Prostate gland (tissue), 2 donors: ENCODE data around the gene MMP23B. TPM values are rescaled to one million over a fixed set of nuclear protein-coding genes. Genes with fewer than 3 reads are reported as not detected.

Experiments
- DNase-seq: peaks from one replicate; pipeline ENCODE4 v3.0.0-alpha.2; 2019; ENCODE audit warnings: low spot score
- H3K27ac ChIP-seq, 2 donors: fragments of 200-600 bp; sonication (generic); 2 replicates each; pipeline ENCODE4 v1.5.1; 2017 to 2019
- H3K27me3 ChIP-seq: fragments of 200-600 bp; sonication (generic); replicated peaks from 2 replicates; pipeline ENCODE4 v1.5.1; 2019; ENCODE audit not compliant: insufficient read depth
- H3K36me3 ChIP-seq, 2 donors: fragments of 200-600 bp; sonication (generic); 1 replicate in 1 of 2; 2 replicates in 1 of 2; pipeline versions ENCODE4 v1.5.1 to v1.8.1; 2017 to 2019
- H3K4me1 ChIP-seq: fragments of 200-600 bp; sonication (generic); replicated peaks from 2 replicates; pipeline ENCODE4 v1.5.1; 2019
- H3K4me3 ChIP-seq, 2 donors: fragments of 200-600 bp; sonication (generic); 2 replicates each; pipeline ENCODE4 v1.5.1; 2017 to 2019
- H3K9me3 ChIP-seq: fragments of 200-600 bp; sonication (generic); 2 replicates; pipeline ENCODE4 v1.5.1; 2017
- POLR2A ChIP-seq: fragments of 450-650 bp; IDR thresholded peaks from one replicate; pipeline ENCODE4 v1.6.1; 2016; ENCODE audit warnings: antibody characterized with exemption, mild to moderate bottlenecking
- POLR2AphosphoS5 ChIP-seq: sonication (generic); formaldehyde crosslinking; IDR thresholded peaks from one replicate; pipeline ENCODE4 v1.6.1; 2017; ENCODE audit warnings: antibody characterized with exemption
- WGBS: methylation state at CpG from one replicate; pipeline ENCODE4 v1.1.5; 2018; 5-methylcytosine and 5-hydroxymethylcytosine counted together
- intact Hi-C: fragments of 100-400 bp; cut with DNase I; formaldehyde crosslinking; loops from one replicate; pipeline ENCODE4 v1.14.2; 2022
- total RNA-seq, 2 donors: library from RNA; depleted of rRNA; stranded (reverse); fragments of >200 nt; gene quantifications; one replicate each; pipeline ENCODE4 v1.1.0, GENCODE V29; 2016
- TF ChIP-seq, protein P1 (sequence below), 4 experiments: fragments of 200-600 bp in 2 of 4; fragments of 450-650 bp in 2 of 4; sonication (generic) in 2 of 4; IDR thresholded peaks; 1 replicate in 3 of 4; 2 replicates in 1 of 4; pipeline ENCODE4 v1.5.1; 2016 to 2019; ENCODE audit warnings: antibody characterized with exemption in 4 of 4, mild to moderate bottlenecking in 2 of 4, moderate library complexity in 2 of 4

MMP23B gene
- total RNA-seq, 2 donors from 2014 or later: 4.4 to 55.4 TPM

DNA sequence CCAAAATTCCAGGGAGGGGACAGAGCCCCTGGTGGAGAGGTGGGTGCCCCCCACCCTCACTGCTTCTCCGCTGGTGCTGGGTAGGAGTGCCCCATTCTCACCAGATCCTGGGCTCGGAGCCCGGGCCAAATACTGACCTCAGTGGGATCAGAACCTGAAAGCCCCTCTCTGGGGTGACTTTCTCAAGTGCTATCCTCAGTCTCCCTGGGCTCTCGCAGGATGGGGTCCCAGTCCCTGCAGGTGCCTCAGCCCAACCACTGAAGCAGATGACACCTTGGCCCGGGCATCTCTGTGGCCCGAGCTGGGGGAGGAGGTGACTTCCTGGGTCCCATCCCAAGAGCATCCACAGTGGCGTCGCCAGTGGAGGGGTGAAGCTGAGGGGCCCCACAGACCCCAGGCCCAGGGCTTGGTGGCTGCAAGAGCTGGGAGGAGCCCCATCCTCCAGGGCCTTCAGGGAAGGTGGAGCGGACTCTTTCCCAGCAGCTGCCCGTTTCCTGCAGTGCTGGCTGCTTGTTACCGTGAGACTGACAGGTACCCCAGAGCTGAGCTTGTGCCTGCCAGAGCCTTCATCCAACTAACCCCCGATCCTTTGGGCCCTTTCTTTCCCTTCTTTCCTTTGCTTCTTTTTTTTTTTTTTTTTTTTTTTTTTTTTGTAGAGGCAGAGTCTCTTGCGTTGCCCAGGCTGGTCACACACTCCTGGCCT lies 28.2 kb upstream of the MMP23B start:
- H3K9me3 ChIP-seq: no peaks in the 10 kb centered on the region
- H3K36me3 ChIP-seq: no peaks in the 10 kb centered on the region
- intact Hi-C loops: no loop called here
- no peaks in the 10 kb centered on the region for H3K4me1 ChIP-seq
- H3K27me3 ChIP-seq: peaks cover 6% of the 10 kb centered on the region
- H3K27ac ChIP-seq: no peak overlapping the region
- TF ChIP-seq, protein P1, sequence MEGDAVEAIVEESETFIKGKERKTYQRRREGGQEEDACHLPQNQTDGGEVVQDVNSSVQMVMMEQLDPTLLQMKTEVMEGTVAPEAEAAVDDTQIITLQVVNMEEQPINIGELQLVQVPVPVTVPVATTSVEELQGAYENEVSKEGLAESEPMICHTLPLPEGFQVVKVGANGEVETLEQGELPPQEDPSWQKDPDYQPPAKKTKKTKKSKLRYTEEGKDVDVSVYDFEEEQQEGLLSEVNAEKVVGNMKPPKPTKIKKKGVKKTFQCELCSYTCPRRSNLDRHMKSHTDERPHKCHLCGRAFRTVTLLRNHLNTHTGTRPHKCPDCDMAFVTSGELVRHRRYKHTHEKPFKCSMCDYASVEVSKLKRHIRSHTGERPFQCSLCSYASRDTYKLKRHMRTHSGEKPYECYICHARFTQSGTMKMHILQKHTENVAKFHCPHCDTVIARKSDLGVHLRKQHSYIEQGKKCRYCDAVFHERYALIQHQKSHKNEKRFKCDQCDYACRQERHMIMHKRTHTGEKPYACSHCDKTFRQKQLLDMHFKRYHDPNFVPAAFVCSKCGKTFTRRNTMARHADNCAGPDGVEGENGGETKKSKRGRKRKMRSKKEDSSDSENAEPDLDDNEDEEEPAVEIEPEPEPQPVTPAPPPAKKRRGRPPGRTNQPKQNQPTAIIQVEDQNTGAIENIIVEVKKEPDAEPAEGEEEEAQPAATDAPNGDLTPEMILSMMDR (IDR thresholded peaks at IDR 0.05): no peak
- TF ChIP-seq POLR2A (no peak), POLR2AphosphoS5 (no peak)
- H3K4me3 ChIP-seq: no peak overlapping the region
- DNase-seq: no peak
- WGBS: 71% methylated on average over 13 of the region's 13 CpGs

GRCh38 chr1:1604374-1605033 lies 27.5 kb upstream of the MMP23B start:
- Histone ChIP-seq H3K4me3 (no peak overlapping the region), H3K27me3 (peaks cover 5% of the 10 kb centered on the region), H3K36me3 (no peaks in the 10 kb centered on the region), H3K27ac (no peak overlapping the region), H3K9me3 (no peaks in the 10 kb centered on the region), H3K4me1 (no peaks in the 10 kb centered on the region)
- TF ChIP-seq POLR2AphosphoS5 (no peak), POLR2A (no peak)
- TF ChIP-seq, protein P1 (IDR thresholded peaks at IDR 0.05): no peak
- intact Hi-C loops: no loop called here
- WGBS: 79% methylated on average over 15 of the region's 15 CpGs
- no peak for DNase-seq

GRCh38 chr1:1605034-1605591 lies 26.9 kb upstream of the MMP23B start:
- intact Hi-C loops: no loop called here
- no peak for DNase-seq
- Histone ChIP-seq H3K4me1 (no peaks in the 10 kb centered on the region), H3K4me3 (no peak overlapping the region), H3K9me3 (no peaks in the 10 kb centered on the region), H3K36me3 (no peaks in the 10 kb centered on the region), H3K27ac (no peak overlapping the region), H3K27me3 (peaks cover 5% of the 10 kb centered on the region)
- TF ChIP-seq, protein P1 (IDR thresholded peaks at IDR 0.05): no peak
- no peak for TF ChIP-seq POLR2A
- TF ChIP-seq POLR2AphosphoS5: no peak
- WGBS: 71% methylated on average over 14 of the region's 14 CpGs

GRCh38 chr1:1605724-1606123 lies 26.2 kb upstream of the MMP23B start:
- WGBS: 87% methylated on average over 17 of the region's 17 CpGs
- Histone ChIP-seq H3K4me3 (no peak overlapping the region), H3K4me1 (peaks cover 4% of the 10 kb centered on the region), H3K27ac (no peak overlapping the region), H3K27me3 (no peaks in the 10 kb centered on the region), H3K36me3 (no peaks in the 10 kb centered on the region), H3K9me3 (no peaks in the 10 kb centered on the region)
- no peak for TF ChIP-seq POLR2AphosphoS5
- intact Hi-C loops: no loop called here
- no peak for DNase-seq

DNA sequence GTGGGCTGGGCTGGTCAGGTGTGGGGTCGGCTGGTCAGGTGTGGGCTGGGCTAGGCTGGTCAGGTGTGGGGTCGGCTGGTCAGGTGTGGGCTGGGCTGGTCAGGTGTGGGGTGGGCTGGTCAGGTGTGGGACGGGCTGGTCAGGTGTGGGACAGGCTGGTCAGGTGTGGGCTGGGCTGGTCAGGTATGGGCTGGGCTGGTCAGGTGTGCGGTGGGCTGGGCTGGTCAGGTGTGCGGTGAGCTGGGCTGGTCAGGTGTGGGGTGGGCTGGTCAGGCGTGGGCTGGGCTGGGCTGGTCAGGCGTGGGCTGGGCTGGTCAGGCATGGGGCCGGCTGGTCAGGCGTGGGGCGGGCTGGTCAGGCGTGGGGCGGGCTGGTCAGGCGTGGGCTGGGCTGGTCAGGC lies 25.7 kb upstream of the MMP23B start:
- Histone ChIP-seq H3K4me3 (no peak overlapping the region), H3K27ac (no peak overlapping the region), H3K4me1 (peaks cover 5% of the 10 kb centered on the region), H3K9me3 (no peaks in the 10 kb centered on the region), H3K36me3 (no peaks in the 10 kb centered on the region), H3K27me3 (no peaks in the 10 kb centered on the region)
- whole genome bisulfite sequencing: 90% methylated on average over 12 of the region's 13 CpGs
- TF ChIP-seq, protein P1 (IDR thresholded peaks at IDR 0.05): no peak
- TF ChIP-seq POLR2AphosphoS5 (no peak), POLR2A (no peak)
- no peak for DNase-seq
- intact Hi-C loops: no loop called here
